ENCODE data around the gene AMZ1.

Gene AMZ1

GRCh38 chr7:2761131-2761624 lies 73.2 kb downstream of the AMZ1 start:
- peaks cover 54% of the 10 kb centered on the region for H3K4me1 ChIP-seq (ENCODE audit: low read length)
- H2AFZ ChIP-seq (ENCODE audit: low read depth, low read length), result no peak overlapping the region
- H3K27me3 ChIP-seq (ENCODE audit: low read depth, low read length), result no peaks in the 10 kb centered on the region
- H3K9me3 ChIP-seq (ENCODE audit: insufficient read depth, low read length), result no peaks in the 10 kb centered on the region
- H3K36me3 ChIP-seq (replicated peaks; ENCODE audit: low read depth, low read length), result peaks cover under 1% of the 10 kb centered on the region
- peaks cover 8% of the 10 kb centered on the region; the same call in 1 of the 2 replicates for H3K79me2 ChIP-seq (ENCODE audit: low read length)
- TF ChIP-seq CTCF (IDR thresholded peaks at IDR 0.05; ENCODE audit: low read depth, low read length) (no peak), EZH2phosphoT487 (IDR thresholded peaks at IDR 0.05; ENCODE audit: low read depth) (no peak)
- no peak overlapping the region for H3K4me3 ChIP-seq (ENCODE audit: low read length)
- no peaks in the 10 kb centered on the region for H4K20me1 ChIP-seq (ENCODE audit: insufficient read depth, low read length)
- no peak overlapping the region for H3K9ac ChIP-seq (ENCODE audit: low read length)
- H3K4me2 ChIP-seq (ENCODE audit: low read length), result no peak overlapping the region
- H3K27ac ChIP-seq (ENCODE audit: low read length), result no peak overlapping the region

GRCh38 chr7:2761801-2762497 lies 73.9 kb downstream of the AMZ1 start:
- H3K27me3 ChIP-seq (ENCODE audit: low read depth, low read length), result no peaks in the 10 kb centered on the region
- no peak overlapping the region for H3K4me2 ChIP-seq (ENCODE audit: low read length)
- H3K4me1 ChIP-seq (ENCODE audit: low read length), result peaks cover 60% of the 10 kb centered on the region
- H3K27ac ChIP-seq (ENCODE audit: low read length), result no peak overlapping the region
- no peak overlapping the region for H3K9ac ChIP-seq (ENCODE audit: low read length)
- no peaks in the 10 kb centered on the region for H4K20me1 ChIP-seq (ENCODE audit: insufficient read depth, low read length)
- TF ChIP-seq EZH2phosphoT487 (IDR thresholded peaks at IDR 0.05; ENCODE audit: low read depth), result no peak
- no peak for TF ChIP-seq CTCF (IDR thresholded peaks at IDR 0.05; ENCODE audit: low read depth, low read length)
- no peak overlapping the region for H3K4me3 ChIP-seq (ENCODE audit: low read length)
- peaks cover 8% of the 10 kb centered on the region; the same call in 1 of the 2 replicates for H3K79me2 ChIP-seq (ENCODE audit: low read length)
- H3K36me3 ChIP-seq (replicated peaks; ENCODE audit: low read depth, low read length), result no peaks in the 10 kb centered on the region
- H2AFZ ChIP-seq (ENCODE audit: low read depth, low read length), result no peak overlapping the region
- H3K9me3 ChIP-seq (ENCODE audit: insufficient read depth, low read length), result no peaks in the 10 kb centered on the region

- no peak overlapping the region for H3K4me3 ChIP-seq (ENCODE audit: low read length)
- H4K20me1 ChIP-seq (ENCODE audit: insufficient read depth, low read length), result no peaks in the 10 kb centered on the region
- H3K79me2 ChIP-seq (ENCODE audit: low read length), result peaks cover 8% of the 10 kb centered on the region; the same call in 1 of the 2 replicates
- H3K27me3 ChIP-seq (ENCODE audit: low read depth, low read length), result no peaks in the 10 kb centered on the region
- no peak overlapping the region for H2AFZ ChIP-seq (ENCODE audit: low read depth, low read length)
- H3K36me3 ChIP-seq (replicated peaks; ENCODE audit: low read depth, low read length), result no peaks in the 10 kb centered on the region
- H3K4me2 ChIP-seq (ENCODE audit: low read length), result no peak overlapping the region
- no peak for TF ChIP-seq EZH2phosphoT487 (IDR thresholded peaks at IDR 0.05; ENCODE audit: low read depth)
- TF ChIP-seq CTCF (IDR thresholded peaks at IDR 0.05; ENCODE audit: low read depth, low read length), result no peak
- H3K9ac ChIP-seq (ENCODE audit: low read length), result no peak overlapping the region
- no peaks in the 10 kb centered on the region for H3K9me3 ChIP-seq (ENCODE audit: insufficient read depth, low read length)
- H3K27ac ChIP-seq (ENCODE audit: low read length), result no peak overlapping the region
- H3K4me1 ChIP-seq (ENCODE audit: low read length), result peaks cover 45% of the 10 kb centered on the region
Observed at GRCh38 chr7:2763597-2763996, 75.6 kb downstream of the AMZ1 start.

- no peaks in the 10 kb centered on the region for H3K36me3 ChIP-seq (replicated peaks; ENCODE audit: low read depth, low read length)
- H3K27me3 ChIP-seq (ENCODE audit: low read depth, low read length), result no peaks in the 10 kb centered on the region
- no peaks in the 10 kb centered on the region for H4K20me1 ChIP-seq (ENCODE audit: insufficient read depth, low read length)
- no peak overlapping the region for H2AFZ ChIP-seq (ENCODE audit: low read depth, low read length)
- no peak for TF ChIP-seq CTCF (IDR thresholded peaks at IDR 0.05; ENCODE audit: low read depth, low read length)
- TF ChIP-seq EZH2phosphoT487 (IDR thresholded peaks at IDR 0.05; ENCODE audit: low read depth), result no peak
- H3K4me1 ChIP-seq (ENCODE audit: low read length), result peaks cover 36% of the 10 kb centered on the region
- no peak overlapping the region for H3K9ac ChIP-seq (ENCODE audit: low read length)
- no peak overlapping the region for H3K4me2 ChIP-seq (ENCODE audit: low read length)
- H3K4me3 ChIP-seq (ENCODE audit: low read length), result no peak overlapping the region
- H3K27ac ChIP-seq (ENCODE audit: low read length), result no peak overlapping the region
- H3K9me3 ChIP-seq (ENCODE audit: insufficient read depth, low read length), result no peaks in the 10 kb centered on the region
- H3K79me2 ChIP-seq (ENCODE audit: low read length), result 0 out of 2 replicates have a peak, but pooled peaks cover 2% of the 10 kb centered on the region
Observed at GRCh38 chr7:2764621-2765020, 76.6 kb downstream of the AMZ1 start.
